ENCODE data around the gene HSPG2. TPM values are rescaled to one million over a fixed set of nuclear protein-coding genes. Genes with fewer than 3 reads are reported as not detected.
"Not testable (repeated sequence)": the region's sequence is repeated elsewhere in the genome, so short reads cannot be mapped to it uniquely, and the experiment has no call there.

HSPG2 gene
- total RNA-seq, 2 experiments from 2014 or later, result 1.6 to 4.7 TPM

DNA sequence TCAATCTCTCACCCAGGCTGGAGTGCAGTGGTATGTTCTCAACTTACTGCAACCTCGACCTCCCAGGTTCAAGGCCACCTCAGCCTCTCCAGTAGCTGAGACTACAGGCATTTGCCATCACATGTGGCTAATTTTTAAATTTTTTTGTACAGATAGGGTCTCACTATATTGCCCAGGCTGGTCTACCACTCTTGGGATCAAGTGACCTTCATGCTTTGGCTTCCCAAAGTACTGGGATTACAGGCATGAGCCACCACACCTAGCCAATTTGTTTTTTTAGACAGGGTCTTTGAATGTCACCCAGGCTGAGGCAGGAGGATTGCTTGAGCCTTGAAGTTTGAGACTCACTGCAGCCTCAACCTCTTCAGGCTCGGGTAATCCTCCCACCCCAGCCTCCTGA, 144.0 kb downstream of the HSPG2 start:
- Histone ChIP-seq H3K4me2 (ENCODE audit: low read length) (no peak overlapping the region), H3K27ac (ENCODE audit: low read depth, low read length, poor library complexity, severe bottlenecking) (no peak overlapping the region), H3K9me2 (ENCODE audit: insufficient read depth, low read length) (no peaks in the 10 kb centered on the region), H3K36me3 (ENCODE audit: insufficient read depth, low read length) (no peaks in the 10 kb centered on the region), H4K20me1 (ENCODE audit: insufficient read depth, low read length) (no peaks in the 10 kb centered on the region), H3K9me3 (ENCODE audit: low read length) (peaks cover 10% of the 10 kb centered on the region; the same call in 1 of the 2 replicates), H3K4me1 (ENCODE audit: insufficient read depth, low read length, poor library complexity, severe bottlenecking) (no peaks in the 10 kb centered on the region), H2AFZ (ENCODE audit: low read length) (no peak overlapping the region), H3K4me3 (ENCODE audit: low read depth, low read length, poor library complexity, severe bottlenecking) (no peak overlapping the region), H3K79me2 (ENCODE audit: insufficient read depth, low read depth, low read length) (no peaks in the 10 kb centered on the region)
- no peak for TF ChIP-seq EZH2phosphoT487 (IDR thresholded peaks at IDR 0.05; ENCODE audit: borderline replicate concordance, low read depth, low read length)
- TF ChIP-seq, protein P1, sequence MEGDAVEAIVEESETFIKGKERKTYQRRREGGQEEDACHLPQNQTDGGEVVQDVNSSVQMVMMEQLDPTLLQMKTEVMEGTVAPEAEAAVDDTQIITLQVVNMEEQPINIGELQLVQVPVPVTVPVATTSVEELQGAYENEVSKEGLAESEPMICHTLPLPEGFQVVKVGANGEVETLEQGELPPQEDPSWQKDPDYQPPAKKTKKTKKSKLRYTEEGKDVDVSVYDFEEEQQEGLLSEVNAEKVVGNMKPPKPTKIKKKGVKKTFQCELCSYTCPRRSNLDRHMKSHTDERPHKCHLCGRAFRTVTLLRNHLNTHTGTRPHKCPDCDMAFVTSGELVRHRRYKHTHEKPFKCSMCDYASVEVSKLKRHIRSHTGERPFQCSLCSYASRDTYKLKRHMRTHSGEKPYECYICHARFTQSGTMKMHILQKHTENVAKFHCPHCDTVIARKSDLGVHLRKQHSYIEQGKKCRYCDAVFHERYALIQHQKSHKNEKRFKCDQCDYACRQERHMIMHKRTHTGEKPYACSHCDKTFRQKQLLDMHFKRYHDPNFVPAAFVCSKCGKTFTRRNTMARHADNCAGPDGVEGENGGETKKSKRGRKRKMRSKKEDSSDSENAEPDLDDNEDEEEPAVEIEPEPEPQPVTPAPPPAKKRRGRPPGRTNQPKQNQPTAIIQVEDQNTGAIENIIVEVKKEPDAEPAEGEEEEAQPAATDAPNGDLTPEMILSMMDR (conservative IDR thresholded peaks at IDR 0.05; ENCODE audit: low read length), result no peak
- BruUV-seq (replicated peaks), result no TSS peak
- intact Hi-C loops (cut with micrococcal nuclease; ENCODE audit: unreplicated experiment), result no loop called here
- DNase-seq (ENCODE audit: low spot score), result no peak
- ChIA-PET CTCF (ENCODE audit: unreplicated experiment) (no interaction called here), POLR2A (no interaction called here)

DNA sequence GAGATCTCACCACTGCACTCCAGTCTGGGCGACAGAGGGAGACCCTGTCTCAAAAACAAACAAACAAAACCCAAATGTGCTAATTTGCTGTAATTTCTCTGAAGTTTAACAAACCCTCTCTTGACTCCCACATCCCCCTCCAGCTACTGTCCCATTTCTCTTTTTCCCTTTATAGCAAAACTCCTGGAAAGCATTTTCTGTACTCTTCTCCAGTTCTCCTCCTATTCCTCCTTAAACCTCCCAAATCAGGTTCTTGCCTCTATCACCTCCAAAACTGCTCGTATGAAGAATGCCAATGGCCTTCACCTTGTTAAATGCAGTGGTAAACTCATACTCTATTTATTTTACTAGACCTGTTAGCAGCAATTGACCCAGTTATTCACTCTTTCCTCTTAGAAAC, 150.5 kb downstream of the HSPG2 start:
- peaks cover 6% of the 10 kb centered on the region for H3K4me1 ChIP-seq (ENCODE audit: insufficient read depth, low read length, poor library complexity, severe bottlenecking)
- no peaks in the 10 kb centered on the region for H3K9me2 ChIP-seq (ENCODE audit: insufficient read depth, low read length)
- intact Hi-C loops (cut with micrococcal nuclease; ENCODE audit: unreplicated experiment), result no loop called here
- H3K79me2 ChIP-seq (ENCODE audit: insufficient read depth, low read depth, low read length), result peaks cover 9% of the 10 kb centered on the region
- H4K20me1 ChIP-seq (ENCODE audit: insufficient read depth, low read length), result no peaks in the 10 kb centered on the region; the same call in 1 of the 2 replicates
- no peak overlapping the region for H2AFZ ChIP-seq (ENCODE audit: low read length)
- no peaks in the 10 kb centered on the region for H3K9me3 ChIP-seq (ENCODE audit: low read length)
- no TSS peak for BruUV-seq (replicated peaks)
- no peak overlapping the region for H3K4me2 ChIP-seq (ENCODE audit: low read length)
- ChIA-PET POLR2A (no interaction called here), CTCF (ENCODE audit: unreplicated experiment) (no interaction called here)
- H3K4me3 ChIP-seq (ENCODE audit: low read depth, low read length, poor library complexity, severe bottlenecking), result no peak overlapping the region
- no peaks in the 10 kb centered on the region for H3K36me3 ChIP-seq (ENCODE audit: insufficient read depth, low read length)
- TF ChIP-seq, protein P1 (conservative IDR thresholded peaks at IDR 0.05; ENCODE audit: low read length), result no peak
- no peak for TF ChIP-seq EZH2phosphoT487 (IDR thresholded peaks at IDR 0.05; ENCODE audit: borderline replicate concordance, low read depth, low read length)
- H3K27ac ChIP-seq (ENCODE audit: low read depth, low read length, poor library complexity, severe bottlenecking), result no peak overlapping the region
- DNase-seq (ENCODE audit: low spot score), result no peak

DNA sequence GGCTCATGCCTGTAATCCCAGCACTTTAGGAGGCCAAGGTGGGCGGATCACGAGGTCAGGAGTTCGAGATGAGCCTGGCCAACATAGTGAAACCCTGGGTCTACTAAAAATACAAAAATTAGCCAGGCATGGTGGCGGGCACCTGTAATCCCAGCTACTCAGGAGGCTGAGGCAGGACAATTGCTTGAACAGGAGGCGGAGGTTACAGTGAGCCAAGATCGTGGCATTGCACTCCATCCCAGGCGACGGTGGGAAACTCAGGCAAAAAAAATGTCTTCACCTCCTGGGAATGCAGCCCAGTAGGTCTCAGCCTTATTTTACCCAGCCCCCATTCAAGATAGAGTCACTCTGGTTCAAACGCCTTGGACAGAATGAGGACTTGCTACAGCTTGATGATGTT, 151.3 kb downstream of the HSPG2 start:
- CTCF ChIA-PET (ENCODE audit: unreplicated experiment); H3K9me3 ChIP-seq (ENCODE audit: low read length); H2AFZ ChIP-seq (ENCODE audit: low read length); H3K9me2 ChIP-seq (ENCODE audit: insufficient read depth, low read length); H3K27ac ChIP-seq (ENCODE audit: low read depth, low read length, poor library complexity, severe bottlenecking); DNase-seq (ENCODE audit: low spot score); H3K4me1 ChIP-seq (ENCODE audit: insufficient read depth, low read length, poor library complexity, severe bottlenecking); H3K36me3 ChIP-seq (ENCODE audit: insufficient read depth, low read length); POLR2A ChIA-PET; H4K20me1 ChIP-seq (ENCODE audit: insufficient read depth, low read length); H3K4me3 ChIP-seq (ENCODE audit: low read depth, low read length, poor library complexity, severe bottlenecking); H3K4me2 ChIP-seq (ENCODE audit: low read length); intact Hi-C loops (cut with micrococcal nuclease; ENCODE audit: unreplicated experiment); BruUV-seq (replicated peaks): not testable (repeated sequence)
- peaks cover 18% of the 10 kb centered on the region for H3K79me2 ChIP-seq (ENCODE audit: insufficient read depth, low read depth, low read length)
